ENCODE data around the gene KNCN. TPM values are rescaled to one million over a fixed set of nuclear protein-coding genes. Genes with fewer than 3 reads are reported as not detected.

The KNCN gene
- total RNA-seq, 1 experiment from 2014 or later: not detected

DNA sequence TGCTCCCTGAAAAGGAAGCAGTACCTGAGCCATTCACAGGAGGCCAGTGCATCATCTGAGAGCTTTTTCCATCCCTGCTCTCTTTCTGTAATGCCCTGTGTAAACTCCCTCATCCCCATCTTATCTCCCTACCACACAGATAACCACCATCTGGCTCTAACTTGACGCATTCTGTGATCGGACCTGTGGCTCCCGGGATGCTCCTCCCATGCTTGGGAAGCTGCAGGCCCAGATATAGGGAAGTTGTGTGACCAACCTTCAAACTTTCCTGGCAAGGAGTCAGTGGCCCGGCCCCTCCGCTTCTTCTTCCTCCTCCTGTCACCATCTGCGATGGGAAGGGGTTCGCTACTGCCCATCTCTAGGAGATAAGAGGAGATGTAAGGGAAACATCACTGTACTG, 31.5 kb upstream of the KNCN start:
- no peaks in the 10 kb centered on the region for H3K79me2 ChIP-seq (ENCODE audit: insufficient read depth, low read length)
- no peak overlapping the region for H2BK15ac ChIP-seq (ENCODE audit: low read depth, low read length)
- H3K56ac ChIP-seq (ENCODE audit: insufficient read length, low read depth, low read length): no peak overlapping the region
- no peak overlapping the region for H3K9ac ChIP-seq (ENCODE audit: extremely low read depth, insufficient read length, low read length)
- no peaks in the 10 kb centered on the region for H3K9me3 Mint-ChIP-seq
- no peak overlapping the region for H2BK20ac ChIP-seq (ENCODE audit: low read depth, low read length, poor library complexity, severe bottlenecking)
- no peak overlapping the region for H2BK5ac ChIP-seq (ENCODE audit: insufficient read length, low read length)
- H3K4me1 Mint-ChIP-seq: peaks cover 22 to 35% of the 10 kb centered on the region in 2 experiments
- H2AFZ ChIP-seq (ENCODE audit: low read length): no peak overlapping the region
- no peaks in the 10 kb centered on the region for H3K9me3 ChIP-seq (ENCODE audit: control insufficient read depth, low read depth, low read length)
- no peak overlapping the region for H4K5ac ChIP-seq (ENCODE audit: insufficient read length, low read depth, low read length)
- no peak for DNase-seq
- no peaks in the 10 kb centered on the region for H4K20me1 ChIP-seq (ENCODE audit: control insufficient read depth, insufficient read depth, insufficient read length)
- no peak overlapping the region for H2BK12ac ChIP-seq (ENCODE audit: insufficient read length, low read depth, low read length)
- no peak overlapping the region for H2AK5ac ChIP-seq (ENCODE audit: insufficient read length, low read length)
- H4K91ac ChIP-seq (ENCODE audit: insufficient read length, low read depth, low read length): no peak overlapping the region
- TF ChIP-seq, protein P1, sequence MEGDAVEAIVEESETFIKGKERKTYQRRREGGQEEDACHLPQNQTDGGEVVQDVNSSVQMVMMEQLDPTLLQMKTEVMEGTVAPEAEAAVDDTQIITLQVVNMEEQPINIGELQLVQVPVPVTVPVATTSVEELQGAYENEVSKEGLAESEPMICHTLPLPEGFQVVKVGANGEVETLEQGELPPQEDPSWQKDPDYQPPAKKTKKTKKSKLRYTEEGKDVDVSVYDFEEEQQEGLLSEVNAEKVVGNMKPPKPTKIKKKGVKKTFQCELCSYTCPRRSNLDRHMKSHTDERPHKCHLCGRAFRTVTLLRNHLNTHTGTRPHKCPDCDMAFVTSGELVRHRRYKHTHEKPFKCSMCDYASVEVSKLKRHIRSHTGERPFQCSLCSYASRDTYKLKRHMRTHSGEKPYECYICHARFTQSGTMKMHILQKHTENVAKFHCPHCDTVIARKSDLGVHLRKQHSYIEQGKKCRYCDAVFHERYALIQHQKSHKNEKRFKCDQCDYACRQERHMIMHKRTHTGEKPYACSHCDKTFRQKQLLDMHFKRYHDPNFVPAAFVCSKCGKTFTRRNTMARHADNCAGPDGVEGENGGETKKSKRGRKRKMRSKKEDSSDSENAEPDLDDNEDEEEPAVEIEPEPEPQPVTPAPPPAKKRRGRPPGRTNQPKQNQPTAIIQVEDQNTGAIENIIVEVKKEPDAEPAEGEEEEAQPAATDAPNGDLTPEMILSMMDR (conservative IDR thresholded peaks at IDR 0.05): no peak
- no peak overlapping the region for H3K14ac ChIP-seq (ENCODE audit: insufficient read depth, low read length)
- no CpG with 5 or more reads among the region's 7 CpGs for WGBS (ENCODE audit: extremely low coverage, insufficient read length, low lambda C conversion rate)
- H3K79me1 ChIP-seq (ENCODE audit: insufficient read depth, low read depth, low read length, poor library complexity, severe bottlenecking): no peaks in the 10 kb centered on the region
- H3K23ac ChIP-seq (ENCODE audit: insufficient read length, low read depth, low read length): no peak overlapping the region
- H3K36me3 Mint-ChIP-seq (ENCODE audit: insufficient read depth in 1 of 3, low read depth in 3 of 3): peaks cover 5 to 25% (median 5%) of the 10 kb centered on the region in 3 experiments; a peak in 6 of 7 replicates
- no peak overlapping the region for H3K27ac ChIP-seq (ENCODE audit: insufficient read length, low read depth, low read length)
- H3T11ph ChIP-seq (ENCODE audit: low read length): no peak overlapping the region
- 0 out of 7 replicates have a peak overlapping the region, but pooled peaks of 1 of the 3 experiments have one; percentile 9 for H3K27ac Mint-ChIP-seq
- 0 out of 2 replicates have a peak, but pooled peaks cover 2% of the 10 kb centered on the region for H3K4me1 ChIP-seq (ENCODE audit: insufficient read depth, low read length)
- H3K27me3 ChIP-seq (ENCODE audit: insufficient read depth, low read length): no peaks in the 10 kb centered on the region
- H4K8ac ChIP-seq (replicated peaks; ENCODE audit: insufficient read length, low read depth, low read length): no peak overlapping the region
- no peak overlapping the region for H3K18ac ChIP-seq (ENCODE audit: insufficient read length, low read depth, low read length)
- H3K23me2 ChIP-seq (ENCODE audit: insufficient read length, low read depth, low read length, poor library complexity, severe bottlenecking): no peaks in the 10 kb centered on the region
- no peak overlapping the region for H3K4me3 Mint-ChIP-seq
- H2BK120ac ChIP-seq (ENCODE audit: low read depth, low read length, poor library complexity, severe bottlenecking): no peak overlapping the region
- H3K4ac ChIP-seq (ENCODE audit: low read depth, low read length): no peak overlapping the region
- H3K27me3 Mint-ChIP-seq (ENCODE audit: low read depth): no peaks in the 10 kb centered on the region
- no peak overlapping the region for H3K4me2 ChIP-seq (ENCODE audit: insufficient read depth, insufficient read length, low read length)
